RWPE2 (cell line): ENCODE data around the gene SMC4.

Experiments used
- ATAC-seq: fragments of 200-7000 bp; cut with Tn5 transposase; 3 replicates; pipeline ENCODE4 v1.9.1; 2021; ENCODE audit warnings: low read depth
- DNase-seq: peaks from one replicate; pipeline ENCODE4 v3.0.0-alpha.2; 2020; ENCODE audit warnings: low spot score
- H3K27ac ChIP-seq: fragments of 450-650 bp; 2 replicates; pipeline ENCODE4 v1.5.1; 2017; ENCODE audit warnings: mild to moderate bottlenecking; ENCODE audit not compliant: poor library complexity, severe bottlenecking
- H3K27me3 ChIP-seq: fragments of 250-450 bp; sonication (Bioruptor Pico); 2 replicates; pipeline ENCODE4 v1.5.1; 2021; ENCODE audit warnings: mild to moderate bottlenecking, moderate library complexity; ENCODE audit not compliant: insufficient read depth, poor library complexity, severe bottlenecking
- H3K36me3 ChIP-seq: fragments of 250-450 bp; sonication (Bioruptor Pico); 2 replicates; pipeline ENCODE4 v1.5.1; 2020; ENCODE audit warnings: low read depth, mild to moderate bottlenecking, moderate library complexity
- H3K4me1 ChIP-seq: fragments of 250-450 bp; sonication (Bioruptor Pico); 2 replicates; pipeline ENCODE4 v1.5.1; 2021; ENCODE audit warnings: mild to moderate bottlenecking, moderate library complexity; ENCODE audit not compliant: insufficient read depth, poor library complexity, severe bottlenecking
- H3K4me3 ChIP-seq: fragments of 250-450 bp; sonication (Bioruptor Pico); 2 replicates; pipeline ENCODE4 v1.5.1; 2021; ENCODE audit warnings: mild to moderate bottlenecking, moderate library complexity; ENCODE audit not compliant: severe bottlenecking
- H3K9me3 ChIP-seq: fragments of 250-450 bp; sonication (Bioruptor Pico); 2 replicates; pipeline ENCODE4 v1.5.1; 2021; ENCODE audit warnings: mild to moderate bottlenecking, moderate library complexity; ENCODE audit not compliant: severe bottlenecking
- CTCF ChIP-seq: fragments of 450-650 bp; IDR thresholded peaks from one replicate; pipeline ENCODE4 v1.5.1; 2017; ENCODE audit warnings: mild to moderate bottlenecking, moderate library complexity; ENCODE audit not compliant: poor library complexity, severe bottlenecking

SMC4 gene

DNA sequence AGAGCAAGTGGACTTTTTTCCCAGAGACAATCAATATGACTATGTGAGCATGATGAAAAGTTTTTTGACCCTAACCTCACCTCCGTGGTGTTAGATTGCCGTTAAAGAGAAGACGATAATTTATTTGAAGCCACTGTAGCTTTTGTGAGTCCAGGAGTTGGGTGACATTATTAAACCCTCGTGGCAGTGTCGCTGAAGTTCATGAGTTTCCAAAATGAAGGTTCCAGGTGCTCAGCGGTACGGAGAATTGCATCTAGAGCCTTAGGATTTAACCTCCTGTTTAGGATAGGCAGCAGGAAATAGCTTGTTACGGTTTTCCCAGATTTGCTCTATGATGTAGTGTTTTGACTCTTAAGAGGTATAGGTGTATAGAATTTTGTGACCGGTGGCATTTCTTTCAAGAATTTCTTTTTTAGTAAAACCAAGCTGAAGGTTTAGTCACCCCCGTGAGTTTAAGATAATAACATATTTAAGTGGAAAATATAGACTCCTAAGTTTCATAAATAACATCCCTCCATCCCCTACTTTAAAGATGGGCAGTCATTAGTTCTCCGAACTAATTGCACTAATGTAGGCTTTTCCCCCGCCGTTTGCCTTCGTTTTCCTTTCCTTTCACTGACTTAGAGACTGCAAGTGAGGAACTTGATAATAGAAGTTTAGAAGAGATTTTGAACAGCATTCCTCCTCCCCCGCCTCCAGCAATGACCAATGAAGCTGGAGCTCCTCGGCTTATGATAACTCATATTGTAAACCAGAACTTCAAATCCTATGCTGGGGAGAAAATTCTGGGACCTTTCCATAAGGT is 2.0 kb downstream of the SMC4 start:
- Histone ChIP-seq H3K9me3 (no peaks in the 10 kb centered on the region), H3K4me3 (peak overlapping the region; percentile 66), H3K27ac (peak overlapping the region; percentile 88), H3K4me1 (peaks cover 23% of the 10 kb centered on the region), H3K27me3 (no peaks in the 10 kb centered on the region), H3K36me3 (peaks cover 69% of the 10 kb centered on the region)
- ATAC-seq (peak; percentile 33; the same call in 1 of the 3 replicates), DNase-seq (no peak)
- TF ChIP-seq CTCF: no peak

DNA sequence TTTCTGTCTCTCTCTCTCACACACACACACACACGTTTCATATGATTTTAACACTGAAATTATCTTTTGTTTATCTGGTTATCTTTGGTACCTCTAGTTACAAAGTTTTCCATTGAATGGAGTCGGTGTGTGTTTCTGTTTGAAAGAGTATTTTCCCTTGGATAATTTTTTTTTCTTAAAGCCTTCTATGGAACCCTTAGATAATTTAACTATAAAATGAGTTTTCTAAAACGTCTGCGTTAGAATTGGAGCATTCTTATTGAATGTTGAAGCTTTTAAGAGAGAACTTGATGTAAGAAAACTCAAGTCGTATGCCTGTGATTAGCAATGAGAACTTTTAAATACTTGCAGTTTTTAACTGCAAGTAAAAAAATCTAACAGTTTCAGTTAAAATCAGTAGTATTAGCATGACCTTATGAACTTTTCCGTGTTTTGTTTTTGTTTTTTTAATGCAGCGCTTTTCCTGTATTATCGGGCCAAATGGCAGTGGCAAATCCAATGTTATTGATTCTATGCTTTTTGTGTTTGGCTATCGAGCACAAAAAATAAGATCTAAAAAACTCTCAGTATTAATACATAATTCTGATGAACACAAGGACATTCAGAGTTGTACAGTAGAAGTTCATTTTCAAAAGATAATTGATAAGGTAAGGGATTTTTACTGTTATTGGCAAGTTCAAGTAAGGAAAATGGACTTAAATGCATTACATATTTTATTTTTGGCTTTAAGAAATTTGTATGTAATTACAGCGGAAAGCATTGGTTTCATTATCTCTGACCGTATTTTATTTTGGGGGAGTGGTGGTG is 3.0 kb downstream of the SMC4 start:
- ATAC-seq (no peak), DNase-seq (no peak)
- peak overlapping the region; percentile 66 for H3K4me3 ChIP-seq
- H3K4me1 ChIP-seq: peaks cover 23% of the 10 kb centered on the region
- H3K36me3 ChIP-seq: peaks cover 78% of the 10 kb centered on the region
- H3K9me3 ChIP-seq: no peaks in the 10 kb centered on the region
- peak overlapping the region; percentile 88 for H3K27ac ChIP-seq
- H3K27me3 ChIP-seq: no peaks in the 10 kb centered on the region
- no peak for TF ChIP-seq CTCF

GRCh38 chr3:160403028-160403545 is 3.6 kb downstream of the SMC4 start:
- peaks cover 22% of the 10 kb centered on the region for H3K4me1 ChIP-seq
- peaks cover 85% of the 10 kb centered on the region for H3K36me3 ChIP-seq
- ATAC-seq: no peak
- H3K4me3 ChIP-seq: peak overlapping the region; percentile 66
- no peaks in the 10 kb centered on the region for H3K27me3 ChIP-seq
- TF ChIP-seq CTCF: no peak
- no peak overlapping the region for H3K27ac ChIP-seq
- no peaks in the 10 kb centered on the region for H3K9me3 ChIP-seq
- DNase-seq: no peak

- H3K4me1 ChIP-seq: peaks cover 21% of the 10 kb centered on the region
- no peak for TF ChIP-seq CTCF
- peaks cover 93% of the 10 kb centered on the region for H3K36me3 ChIP-seq
- no peak overlapping the region for H3K4me3 ChIP-seq
- no peaks in the 10 kb centered on the region for H3K9me3 ChIP-seq
- no peak for ATAC-seq
- no peak overlapping the region for H3K27ac ChIP-seq
- no peak for DNase-seq
- H3K27me3 ChIP-seq: no peaks in the 10 kb centered on the region
These were observed 4.5 kb downstream of the SMC4 start for GRCh38 chr3:160403796-160404470.
